Effector memory CD4-positive, alpha-beta T cell (primary cell): ENCODE data around the gene GPR39.

Source experiments
- DNase-seq, 3 donors: peaks; one replicate each; pipeline ENCODE4 v3.0.0-alpha.2; 2020
- H3K27ac ChIP-seq: 2 replicates; pipeline ENCODE4 v1.7.0; 2013; ENCODE audit warnings: mild to moderate bottlenecking, low read length, moderate library complexity; ENCODE audit not compliant: insufficient read depth, poor library complexity, severe bottlenecking
- H3K27me3 ChIP-seq: replicated peaks from 2 replicates; pipeline ENCODE4 v1.7.0; 2013; ENCODE audit warnings: mild to moderate bottlenecking, low read length; ENCODE audit not compliant: insufficient read depth, control insufficient read depth, poor library complexity, severe bottlenecking
- H3K36me3 ChIP-seq: 2 replicates; pipeline ENCODE4 v1.7.0; 2013; ENCODE audit warnings: mild to moderate bottlenecking, low read length, moderate library complexity; ENCODE audit not compliant: control insufficient read depth, insufficient read depth
- H3K4me1 ChIP-seq: 2 replicates; pipeline ENCODE4 v1.7.0; 2013; ENCODE audit warnings: low read length, mild to moderate bottlenecking; ENCODE audit not compliant: control insufficient read depth, insufficient read depth, poor library complexity, severe bottlenecking
- H3K4me3 ChIP-seq: 2 replicates; pipeline ENCODE4 v1.7.0; 2013; ENCODE audit warnings: low read length, low read depth, mild to moderate bottlenecking; ENCODE audit not compliant: insufficient read depth, poor library complexity, severe bottlenecking
- H3K9me3 ChIP-seq: 2 replicates; pipeline ENCODE4 v1.7.0; 2013; ENCODE audit warnings: mild to moderate bottlenecking, low read length, moderate library complexity; ENCODE audit not compliant: control insufficient read depth

GPR39 gene

GRCh38 chr2:132544006-132544630, 127.5 kb downstream of the GPR39 start:
- H3K36me3 ChIP-seq = no peaks in the 10 kb centered on the region
- H3K27ac ChIP-seq = no peak overlapping the region
- no peaks in the 10 kb centered on the region for H3K4me1 ChIP-seq
- H3K27me3 ChIP-seq = no peaks in the 10 kb centered on the region
- H3K9me3 ChIP-seq = no peaks in the 10 kb centered on the region
- no peak for DNase-seq
- H3K4me3 ChIP-seq = no peak overlapping the region

DNA sequence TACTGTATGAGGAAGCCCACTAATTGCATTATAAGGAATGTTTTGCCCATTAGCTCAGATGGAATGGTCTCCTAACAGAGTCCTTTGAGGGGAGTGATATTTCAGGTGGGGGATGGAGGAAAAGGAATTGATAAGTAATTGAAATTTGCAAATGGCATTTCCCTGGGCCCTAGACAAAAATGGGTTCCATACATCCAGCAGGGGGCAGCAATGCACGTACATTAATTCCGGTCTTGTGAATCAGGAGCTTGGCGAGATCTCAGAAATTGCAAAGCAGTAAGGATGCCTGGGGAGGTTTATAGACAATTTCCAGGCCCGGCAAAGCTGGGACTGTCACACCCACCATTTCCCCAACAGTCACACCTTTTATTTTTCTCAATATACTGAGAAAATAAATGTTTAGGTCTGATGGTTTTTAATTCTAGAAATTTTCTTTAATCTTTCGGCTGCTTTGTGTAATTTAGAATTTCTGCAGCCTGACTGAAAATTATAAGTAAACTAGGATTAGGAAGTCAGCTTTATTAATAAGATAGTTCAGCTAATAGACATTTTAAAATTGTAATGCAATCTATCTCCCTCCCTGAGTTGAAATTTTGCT, 130.6 kb downstream of the GPR39 start:
- no peak overlapping the region for H3K27ac ChIP-seq
- H3K4me1 ChIP-seq = no peaks in the 10 kb centered on the region
- H3K4me3 ChIP-seq = no peak overlapping the region
- no peaks in the 10 kb centered on the region for H3K27me3 ChIP-seq
- DNase-seq = no peak
- H3K36me3 ChIP-seq = no peaks in the 10 kb centered on the region
- no peaks in the 10 kb centered on the region for H3K9me3 ChIP-seq

- Histone ChIP-seq H3K36me3 (no peaks in the 10 kb centered on the region), H3K27ac (no peak overlapping the region), H3K4me1 (no peaks in the 10 kb centered on the region), H3K4me3 (no peak overlapping the region), H3K9me3 (no peaks in the 10 kb centered on the region), H3K27me3 (no peaks in the 10 kb centered on the region)
- no peak for DNase-seq
Measured at GRCh38 chr2:132549935-132550670, 133.5 kb downstream of the GPR39 start.

DNA sequence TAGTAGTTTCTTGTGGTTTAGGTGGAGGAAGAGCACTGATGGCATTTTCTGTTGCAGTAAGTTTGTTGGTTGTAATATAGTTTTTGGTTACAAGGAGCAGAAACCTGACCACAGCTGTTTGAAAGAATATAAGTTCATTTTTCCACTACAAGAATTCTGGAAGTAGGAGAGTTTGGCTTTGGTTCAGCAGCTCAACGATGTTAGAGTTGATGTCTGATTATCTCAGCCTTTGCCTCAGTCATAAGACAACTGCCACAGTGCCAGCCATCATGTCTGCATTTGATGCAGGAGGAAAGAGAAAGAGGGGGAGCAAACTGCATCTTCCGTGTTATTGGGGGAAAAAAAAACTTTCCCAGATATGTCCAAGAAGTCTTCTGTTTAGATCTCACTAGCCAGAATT, 134.3 kb downstream of the GPR39 start:
- Histone ChIP-seq H3K27me3 (no peaks in the 10 kb centered on the region), H3K9me3 (no peaks in the 10 kb centered on the region), H3K4me1 (no peaks in the 10 kb centered on the region), H3K27ac (no peak overlapping the region), H3K36me3 (no peaks in the 10 kb centered on the region), H3K4me3 (no peak overlapping the region)
- DNase-seq = no peak

DNA sequence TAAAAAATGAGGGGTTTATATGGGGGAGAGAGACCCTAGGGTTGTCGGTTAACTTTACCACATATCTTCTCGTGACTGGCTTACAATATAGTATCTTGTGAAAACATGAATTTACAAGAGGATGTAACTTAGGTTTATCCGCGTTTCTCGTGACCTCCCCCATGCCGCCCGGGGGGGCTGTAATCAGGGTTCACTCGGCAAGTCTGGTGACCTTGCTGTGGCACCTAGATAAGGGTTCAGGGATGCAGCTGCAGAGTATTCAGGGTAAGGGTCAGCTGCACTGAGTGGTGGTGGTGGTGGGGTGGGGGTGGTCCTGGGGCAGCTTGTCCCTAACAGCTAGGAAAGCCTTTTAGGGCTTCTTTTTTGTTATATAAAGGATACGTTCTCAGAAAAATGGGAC, 141.1 kb downstream of the GPR39 start:
- H3K9me3 ChIP-seq = no peaks in the 10 kb centered on the region
- DNase-seq = no peak
- no peaks in the 10 kb centered on the region for H3K27me3 ChIP-seq

DNA sequence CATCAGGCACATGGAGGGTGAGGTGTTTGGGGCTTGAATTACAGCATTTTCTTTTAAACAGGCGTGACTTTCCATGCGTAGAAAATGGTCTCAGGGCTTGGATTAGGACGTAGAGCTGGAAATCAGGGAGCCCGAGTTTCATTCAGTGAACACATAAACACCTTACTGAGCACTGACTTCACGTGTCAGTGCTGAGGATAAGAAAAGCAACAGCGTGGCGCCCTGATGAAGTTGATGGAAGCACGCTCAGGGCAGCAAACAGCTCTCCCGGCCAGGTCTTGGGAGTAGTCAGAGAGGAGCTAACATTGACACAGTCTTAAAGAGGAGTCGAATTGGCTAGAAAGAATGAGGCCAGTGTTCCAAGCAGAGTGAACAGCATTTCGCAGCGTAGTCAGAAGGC, 142.7 kb downstream of the GPR39 start:
- no peaks in the 10 kb centered on the region for H3K36me3 ChIP-seq
- DNase-seq = no peak
- H3K9me3 ChIP-seq = no peaks in the 10 kb centered on the region
- no peak overlapping the region for H3K4me3 ChIP-seq
- no peaks in the 10 kb centered on the region for H3K27me3 ChIP-seq
- H3K4me1 ChIP-seq = no peaks in the 10 kb centered on the region
- no peak overlapping the region for H3K27ac ChIP-seq

More for the DNA sequence above, 141.1 kb downstream of the GPR39 start:
- Histone ChIP-seq H3K27ac (no peak overlapping the region), H3K4me1 (no peaks in the 10 kb centered on the region), H3K36me3 (no peaks in the 10 kb centered on the region), H3K4me3 (no peak overlapping the region)

GRCh38 chr2:132559921-132560320, 143.3 kb downstream of the GPR39 start:
- H3K9me3 ChIP-seq = no peaks in the 10 kb centered on the region
- no peaks in the 10 kb centered on the region for H3K4me1 ChIP-seq
- H3K27me3 ChIP-seq = no peaks in the 10 kb centered on the region
- no peak for DNase-seq
- H3K27ac ChIP-seq = no peak overlapping the region
- no peaks in the 10 kb centered on the region for H3K36me3 ChIP-seq
- no peak overlapping the region for H3K4me3 ChIP-seq

DNA sequence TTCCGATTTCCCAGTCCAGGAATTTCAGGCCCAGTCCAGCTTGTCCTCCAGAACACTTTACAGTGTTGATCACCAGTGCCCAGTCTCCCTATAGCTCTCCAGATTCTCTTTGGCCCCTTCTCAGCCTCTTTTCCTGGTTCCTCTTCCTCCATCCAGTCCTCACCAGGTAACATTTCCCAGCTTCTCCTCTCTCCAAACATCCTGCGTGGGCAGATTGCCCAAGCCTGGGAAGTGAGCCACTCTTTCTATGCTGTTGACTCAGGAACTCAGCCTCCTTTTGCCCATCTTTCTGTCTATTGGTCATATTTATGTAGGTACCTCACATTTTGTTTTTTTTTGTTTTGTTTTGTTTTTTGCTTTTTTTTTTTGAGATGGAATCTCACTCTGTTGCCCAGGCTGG, 144.0 kb downstream of the GPR39 start:
- no peak for DNase-seq
- no peaks in the 10 kb centered on the region for H3K9me3 ChIP-seq
- no peaks in the 10 kb centered on the region for H3K27me3 ChIP-seq
- no peaks in the 10 kb centered on the region for H3K36me3 ChIP-seq
- no peaks in the 10 kb centered on the region for H3K4me1 ChIP-seq
- H3K4me3 ChIP-seq = no peak overlapping the region
- H3K27ac ChIP-seq = no peak overlapping the region

DNA sequence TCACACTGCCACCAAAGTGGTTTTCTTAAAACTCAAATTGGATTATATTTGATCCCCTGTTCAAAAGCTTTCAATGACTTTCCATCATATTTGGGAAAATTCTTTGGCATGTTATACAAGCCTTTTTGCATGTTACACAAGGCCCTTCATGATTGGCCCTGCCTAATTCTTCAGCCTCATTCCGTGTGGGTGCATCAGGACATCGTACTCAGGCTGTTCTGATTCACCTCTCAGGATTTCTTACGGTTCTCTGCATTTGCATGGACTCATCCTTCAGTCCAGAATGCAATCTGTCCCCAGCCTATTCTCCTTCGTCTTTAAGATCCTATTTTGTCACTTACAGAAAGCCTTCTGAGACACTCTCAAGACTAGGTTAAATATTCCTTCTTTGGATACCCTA, 145.6 kb downstream of the GPR39 start:
- no peaks in the 10 kb centered on the region for H3K4me1 ChIP-seq
- no peak overlapping the region for H3K27ac ChIP-seq
- H3K4me3 ChIP-seq = no peak overlapping the region
- H3K9me3 ChIP-seq = no peaks in the 10 kb centered on the region
- no peaks in the 10 kb centered on the region for H3K27me3 ChIP-seq
- DNase-seq = no peak
- H3K36me3 ChIP-seq = no peaks in the 10 kb centered on the region

DNA sequence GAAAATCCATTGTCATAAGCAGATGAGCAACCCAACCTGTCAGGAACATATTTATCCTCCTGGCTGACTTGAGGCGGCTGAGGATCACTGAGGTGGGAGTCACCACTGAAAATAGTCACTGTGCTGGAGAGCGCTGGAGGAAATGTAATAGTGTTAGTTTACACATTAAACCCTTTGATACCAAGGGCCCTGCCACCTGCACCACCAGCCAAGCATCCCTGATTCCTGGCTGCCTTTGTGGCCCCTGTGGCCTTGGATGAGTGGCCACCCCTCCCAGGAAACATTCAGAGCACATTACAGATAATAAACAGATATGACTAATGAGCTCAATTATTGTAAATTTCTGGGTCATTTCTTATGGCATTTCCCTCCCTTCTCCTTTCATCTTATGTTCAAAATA, 147.5 kb downstream of the GPR39 start:
- Histone ChIP-seq H3K4me1 (no peaks in the 10 kb centered on the region), H3K9me3 (no peaks in the 10 kb centered on the region), H3K27me3 (no peaks in the 10 kb centered on the region), H3K4me3 (no peak overlapping the region), H3K36me3 (no peaks in the 10 kb centered on the region), H3K27ac (no peak overlapping the region)
- no peak for DNase-seq
